Fibroblast of peridontal ligament (primary cell): ENCODE measurements around the gene TRAPPC1.

Source experiments
- DNase-seq: peaks from one replicate; pipeline ENCODE4 v3.0.0-alpha.2; 2010; ENCODE audit errors: extremely low read depth

The TRAPPC1 gene

GRCh38 chr17:7940743-7941142, 9.0 kb upstream of the TRAPPC1 start:
- no peak for DNase-seq

GRCh38 chr17:7940034-7940433, 8.3 kb upstream of the TRAPPC1 start:
- DNase-seq = no peak

- DNase-seq = no peak
Measured at GRCh38 chr17:7935859-7936258, 4.1 kb upstream of the TRAPPC1 start.

- DNase-seq = peak; percentile 38
Measured at GRCh38 chr17:7932949-7933348, 1.2 kb upstream of the TRAPPC1 start.

- DNase-seq = peak; percentile 28
Measured at GRCh38 chr17:7932483-7932891, 741 bp upstream of the TRAPPC1 start.

GRCh38 chr17:7930841-7931631, 710 bp downstream of the TRAPPC1 start:
- no peak for DNase-seq

GRCh38 chr17:7929158-7930023, 2.4 kb downstream of the TRAPPC1 start, which contains the start of gene KCNAB3:
TSS of gene KCNAB3 (minus strand) at chr17:7929856. CDS start at chr17:7929435, 421 bp downstream.
- DNase-seq = peak; percentile 57

- no peak for DNase-seq
Measured at GRCh38 chr17:7927596-7927995, 4.2 kb downstream of the TRAPPC1 start.

- peak; percentile 73 for DNase-seq
Measured at GRCh38 chr17:7922845-7923628, 8.7 kb downstream of the TRAPPC1 start.

- DNase-seq = no peak
Measured at GRCh38 chr17:7922269-7922844, 9.4 kb downstream of the TRAPPC1 start.

GRCh38 chr17:7916808-7917207, 14.9 kb downstream of the TRAPPC1 start:
- peak; percentile 6 for DNase-seq

GRCh38 chr17:7916385-7916682, 15.4 kb downstream of the TRAPPC1 start:
- no peak for DNase-seq

- peak; percentile 95 for DNase-seq
Measured at GRCh38 chr17:7915611-7916384, 15.9 kb downstream of the TRAPPC1 start, which contains the start of gene RNF227. TSS of gene RNF227 (minus strand) at chr17:7916289. CDS start at chr17:7916195, 94 bp downstream.

- peak; percentile 38 for DNase-seq
Measured at GRCh38 chr17:7915179-7915610, 16.6 kb downstream of the TRAPPC1 start.

- peak; percentile 88 for DNase-seq
Measured at GRCh38 chr17:7912927-7913524, 18.7 kb downstream of the TRAPPC1 start.

- DNase-seq = no peak
Measured at GRCh38 chr17:7911116-7911515, 20.6 kb downstream of the TRAPPC1 start.

- DNase-seq = no peak
Measured at GRCh38 chr17:7910711-7911110, 21.0 kb downstream of the TRAPPC1 start.

GRCh38 chr17:7910281-7910680, 21.5 kb downstream of the TRAPPC1 start:
- DNase-seq = no peak

- DNase-seq = no peak
Measured at GRCh38 chr17:7909089-7909488, 22.7 kb downstream of the TRAPPC1 start.
